Stimulated activated CD4-positive, alpha-beta T cell treated with anti-CD3 and anti-CD28 coated beads, Interleukin-2, amount 100 ng/mL, for 48 hours (primary cell): ENCODE results near the gene GABBR1.

Experiments used
- DNase-seq, 2 donors: peaks; one replicate each; pipeline ENCODE4 v3.0.0-alpha.2; 2020

GABBR1 gene

DNA sequence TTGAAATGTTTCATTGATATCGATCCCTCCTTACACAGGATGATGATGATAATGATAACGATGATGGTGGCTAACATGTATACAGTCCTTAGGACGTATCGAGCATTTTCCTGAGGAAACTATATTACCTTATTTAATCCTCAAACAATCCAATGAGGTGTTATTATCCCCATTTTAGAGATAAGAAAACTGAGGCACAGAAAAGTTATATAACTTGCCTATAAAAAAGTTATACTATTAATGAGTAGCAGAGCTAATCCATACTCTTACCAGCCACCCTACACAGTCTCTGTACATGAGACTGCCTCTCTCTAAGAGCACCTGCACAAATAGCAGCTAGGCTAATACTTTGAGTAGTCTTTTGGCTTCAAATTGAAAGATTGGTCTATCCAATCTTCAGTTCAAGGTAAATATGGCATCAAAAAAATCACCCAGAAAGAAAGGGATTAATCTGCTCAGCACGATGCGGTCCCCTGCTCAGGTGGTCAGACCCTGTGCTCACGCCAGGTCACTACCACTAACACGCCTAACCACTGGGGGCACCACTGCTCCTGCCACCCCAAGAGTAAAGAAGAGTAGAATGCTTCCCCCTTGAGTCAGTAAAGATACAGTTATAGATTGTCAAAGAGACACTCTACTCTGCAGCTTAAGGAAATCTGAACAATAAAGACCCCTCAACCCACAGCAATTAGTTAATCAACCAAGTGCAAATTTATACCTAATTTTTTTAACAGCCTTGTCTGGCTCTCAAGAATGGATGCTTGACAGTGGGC is 15.0 kb downstream of the GABBR1 start:
- no peak for DNase-seq

GRCh38 chr6:29611426-29611825 is 21.6 kb downstream of the GABBR1 start:
- no peak for DNase-seq

DNA sequence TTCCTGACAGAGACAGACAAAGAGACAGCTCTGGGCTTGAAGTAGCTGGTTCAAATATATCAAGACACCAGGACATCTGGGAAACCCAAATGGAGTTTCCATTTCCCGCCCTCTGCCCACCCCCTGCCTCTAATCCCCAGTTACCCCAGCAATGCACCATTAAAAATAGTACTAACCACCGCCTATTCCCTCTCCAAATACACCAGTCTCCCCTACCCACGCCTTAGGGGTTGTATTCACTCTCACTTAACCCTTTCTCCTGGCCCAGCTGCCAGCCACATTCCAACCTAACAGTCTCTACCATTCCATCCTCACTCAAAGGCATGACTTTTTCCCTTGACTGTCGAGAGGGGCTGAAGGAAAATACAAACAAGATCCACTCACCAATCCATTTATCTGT is 22.4 kb downstream of the GABBR1 start:
- DNase-seq = no peak

DNA sequence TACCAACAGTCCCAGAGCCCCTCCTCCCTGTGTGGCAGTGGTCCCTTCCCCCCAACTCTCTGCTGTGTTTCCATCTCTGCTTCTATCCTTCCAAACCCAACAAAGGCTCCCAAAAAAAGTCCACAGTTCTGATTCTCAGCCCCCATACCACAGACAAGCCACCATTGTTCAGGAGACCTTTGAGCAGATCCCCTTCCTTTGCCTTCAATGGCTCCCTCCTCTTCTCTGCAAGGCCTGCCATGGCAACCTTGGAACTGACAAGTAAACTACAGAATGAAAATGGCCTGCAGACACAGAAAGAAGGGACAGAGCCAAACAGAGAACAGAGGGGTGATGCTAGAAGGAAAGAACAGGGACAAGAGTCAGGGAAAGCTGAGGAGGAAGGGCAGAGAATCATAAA is 24.9 kb downstream of the GABBR1 start:
- no peak for DNase-seq

GRCh38 chr6:29603930-29604329 is 29.1 kb downstream of the GABBR1 start:
- no peak for DNase-seq

DNA sequence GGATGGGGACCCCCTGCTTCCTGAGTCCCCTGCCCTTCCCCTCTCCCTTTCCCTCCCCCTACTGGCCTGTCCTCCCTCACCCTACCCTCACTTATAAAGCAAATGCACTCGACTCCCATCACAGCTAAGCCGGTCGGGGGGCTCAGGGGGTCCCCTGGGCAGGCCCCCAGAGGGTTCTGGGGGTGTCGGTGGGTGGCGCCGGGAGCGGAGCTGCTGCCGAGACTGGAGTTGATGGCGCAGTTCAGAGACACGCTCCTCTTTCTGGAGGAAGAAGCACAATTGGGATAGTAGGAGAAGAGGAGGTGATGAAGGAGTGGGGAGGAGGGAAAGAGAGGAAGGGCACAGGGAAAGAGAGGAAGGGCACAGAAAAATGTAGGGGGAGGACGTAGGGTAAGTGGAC is 29.5 kb downstream of the GABBR1 start:
- no peak for DNase-seq

- DNase-seq = no peak
Measured at GRCh38 chr6:29602564-29603361, 30.2 kb downstream of the GABBR1 start.

DNA sequence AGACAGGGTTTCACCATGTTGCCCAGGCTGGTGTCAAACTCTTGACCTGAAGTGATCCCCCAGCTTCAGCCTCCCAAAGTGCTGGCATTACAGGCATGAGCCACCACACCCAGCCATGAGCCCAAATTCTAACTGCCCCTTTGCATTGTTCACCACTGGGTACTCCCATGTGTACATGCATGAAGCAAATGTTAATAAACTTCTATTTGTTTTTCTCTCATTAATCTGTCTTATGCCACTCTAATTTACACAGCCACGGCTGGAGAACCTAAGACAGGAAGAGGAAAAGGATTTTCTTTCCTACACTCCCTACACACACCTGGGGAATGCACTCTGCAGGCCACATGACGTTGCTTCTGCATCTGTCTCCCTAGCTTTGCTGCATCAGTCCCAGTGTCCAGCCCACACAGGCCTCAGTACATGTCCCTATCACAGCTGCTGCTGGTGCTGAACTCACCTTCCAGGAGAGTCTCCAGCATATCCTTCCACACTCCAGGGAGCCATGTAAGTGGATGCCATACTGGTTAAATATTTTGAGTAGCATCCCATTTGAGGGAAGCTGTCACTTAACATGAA is 34.7 kb downstream of the GABBR1 start:
- no peak for DNase-seq

- DNase-seq = no peak
Measured at GRCh38 chr6:29597184-29597583, 35.8 kb downstream of the GABBR1 start.

- DNase-seq = no peak
Measured at GRCh38 chr6:29596381-29596900, 36.5 kb downstream of the GABBR1 start.

- DNase-seq = no peak
Measured at GRCh38 chr6:29593199-29593855, 39.7 kb downstream of the GABBR1 start.

- DNase-seq = no peak
Measured at GRCh38 chr6:29591677-29592076, 41.3 kb downstream of the GABBR1 start.

GRCh38 chr6:29590218-29590808 is 42.7 kb downstream of the GABBR1 start:
- DNase-seq = no peak

GRCh38 chr6:29589423-29590048 is 43.4 kb downstream of the GABBR1 start:
- DNase-seq = peak; percentile 50 to 61

GRCh38 chr6:29584821-29585220 is 48.2 kb downstream of the GABBR1 start, which contains the start of gene OR2H2:
OR2H2 (plus strand) TSS chr6:29585121; CDS start chr6:29587945, 2,824 bp downstream.
- DNase-seq = no peak

GRCh38 chr6:29577544-29577943 is 55.4 kb downstream of the GABBR1 start:
- DNase-seq = no peak

DNA sequence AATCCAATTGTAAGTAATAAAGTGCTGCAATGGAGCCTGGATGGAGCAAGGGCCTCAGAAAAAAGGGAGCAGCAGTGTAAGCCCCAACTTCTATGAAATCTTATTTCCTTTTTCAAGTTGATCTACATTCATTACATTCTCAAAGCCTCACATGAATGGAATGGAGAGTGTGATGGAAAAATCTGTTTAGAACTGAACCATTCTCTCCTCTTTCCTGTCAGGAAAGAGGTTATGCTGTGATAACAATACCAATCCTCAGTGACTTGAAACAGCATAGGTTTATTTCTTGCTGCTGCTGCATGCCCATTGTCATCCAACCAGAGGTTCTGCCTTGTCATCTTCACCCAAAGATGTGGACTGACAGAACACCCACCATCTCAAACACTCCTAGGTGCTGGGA is 56.9 kb downstream of the GABBR1 start:
- no peak for DNase-seq

DNA sequence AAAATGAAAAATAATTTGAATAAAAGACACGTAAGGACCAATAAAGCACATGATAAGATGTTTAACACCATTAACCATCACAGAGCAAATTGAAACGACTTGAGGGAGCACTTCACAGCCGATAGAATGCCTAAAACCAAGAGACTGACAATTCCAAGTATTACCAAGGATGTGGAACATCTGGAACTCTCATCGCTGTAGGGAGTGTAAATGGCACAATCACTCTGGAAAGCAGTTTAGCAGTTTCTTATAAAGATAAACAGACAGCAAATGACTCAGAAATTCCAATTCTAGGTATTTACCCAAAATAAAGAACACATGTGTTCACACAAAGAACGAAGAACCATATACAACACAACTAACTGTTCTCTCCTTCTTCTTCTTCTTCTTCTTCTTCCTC is 65.0 kb downstream of the GABBR1 start:
- no peak for DNase-seq

DNA sequence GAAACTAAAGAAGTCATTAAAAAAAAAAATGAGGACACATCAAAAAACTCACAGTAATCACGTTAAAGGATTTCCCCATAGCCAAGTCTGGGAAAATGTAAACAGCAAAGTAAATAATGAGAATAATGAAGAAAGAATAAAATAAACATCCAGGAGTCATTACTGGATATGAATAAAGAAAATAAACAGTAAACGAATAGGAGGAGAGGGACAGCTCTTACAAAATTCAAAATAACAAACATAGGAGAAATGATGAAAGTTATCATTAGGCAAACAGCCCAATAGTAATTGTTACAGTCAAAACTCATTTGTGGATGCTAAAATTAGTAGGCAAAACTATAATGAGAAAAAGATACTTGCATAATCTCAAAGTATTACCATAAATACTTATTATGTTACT is 65.4 kb downstream of the GABBR1 start:
- DNase-seq = no peak

GRCh38 chr6:29566856-29567255 is 66.1 kb downstream of the GABBR1 start:
- no peak for DNase-seq

DNA sequence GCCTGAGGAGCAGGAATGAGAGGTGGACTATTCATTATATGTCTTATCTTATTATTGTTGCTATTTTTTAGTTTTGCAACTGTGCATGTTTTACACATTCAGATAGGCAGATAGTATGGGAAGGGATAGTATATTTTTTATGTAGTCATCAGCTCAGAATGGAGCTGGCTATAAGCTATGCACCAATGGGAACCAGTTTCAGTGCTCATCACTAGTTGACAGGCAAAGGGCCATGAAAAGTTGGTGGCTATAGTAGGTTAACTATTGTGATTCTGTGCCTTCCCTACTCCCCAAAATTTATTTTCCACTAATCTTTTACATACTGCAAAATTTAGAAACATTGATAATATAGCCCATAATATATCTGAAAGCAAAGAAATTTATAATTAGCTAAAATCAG is 68.1 kb downstream of the GABBR1 start:
- no peak for DNase-seq

GRCh38 chr6:29563435-29563965 is 69.5 kb downstream of the GABBR1 start:
- no peak for DNase-seq
